ENCODE results near the gene FAM184B.

DNA sequence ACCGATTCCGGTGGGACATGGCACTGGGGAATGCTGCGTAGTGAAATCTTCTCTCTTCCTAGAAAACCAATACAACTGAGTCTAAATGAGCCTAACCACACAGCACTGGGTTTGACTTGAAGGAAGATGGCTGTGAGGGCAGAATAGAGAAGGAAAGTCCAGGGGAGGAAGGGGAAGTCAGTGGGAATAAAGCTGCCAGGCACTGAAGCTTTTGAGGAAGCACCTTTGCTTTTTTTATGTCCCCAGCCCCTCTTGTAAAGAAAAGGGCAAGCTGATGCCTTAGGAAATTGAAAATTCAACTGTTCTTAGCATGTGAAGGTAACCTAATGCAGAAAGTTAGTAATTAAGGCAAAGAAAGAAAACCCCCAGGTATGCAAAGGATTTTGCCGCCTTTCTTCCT lies 146.4 kb downstream of the FAM184B start:
- no peak for TF ChIP-seq POLR2A (IDR thresholded peaks at IDR 0.05)
- no peak for TF ChIP-seq CTCF (IDR thresholded peaks at IDR 0.05)

Data from lower leg skin (tissue), 3 donors.